NB4 (cell line): ENCODE data around the gene LDLRAD4.

Experiments used
- CTCF ChIP-seq: IDR thresholded peaks from one replicate; pipeline ENCODE4 v1.5.1; 2012; ENCODE audit warnings: low read depth, low read length
- MAX ChIP-seq: IDR thresholded peaks from 2 replicates; pipeline ENCODE4 v1.6.1; 2011; ENCODE audit warnings: low read depth, low read length
- MYC ChIP-seq: IDR thresholded peaks from 2 replicates; pipeline ENCODE4 v1.6.1; 2011; ENCODE audit warnings: low read depth, low read length
- POLR2A ChIP-seq: IDR thresholded peaks from 2 replicates; pipeline ENCODE4 v1.6.1; 2011; ENCODE audit warnings: mild to moderate bottlenecking; ENCODE audit not compliant: insufficient read length; ENCODE audit errors: extremely low read depth

GRCh38 chr18:13414102-13414501 lies 195.5 kb downstream of the LDLRAD4 start:
- no peak for TF ChIP-seq CTCF
- TF ChIP-seq MYC = no peak
- no peak for TF ChIP-seq MAX
- TF ChIP-seq POLR2A = no peak
